Left forelimb (tissue), 1 donor: ENCODE measurements around the gene NUAK1.
"Not testable (repeated sequence)": the region's sequence is repeated elsewhere in the genome, so short reads cannot be mapped to it uniquely, and the experiment has no call there.

ENCODE experiments used
- DNase-seq: peaks from one replicate; pipeline ENCODE4 v3.0.0-alpha.2; 2018; ENCODE audit warnings: low spot score

NUAK1 gene

DNA sequence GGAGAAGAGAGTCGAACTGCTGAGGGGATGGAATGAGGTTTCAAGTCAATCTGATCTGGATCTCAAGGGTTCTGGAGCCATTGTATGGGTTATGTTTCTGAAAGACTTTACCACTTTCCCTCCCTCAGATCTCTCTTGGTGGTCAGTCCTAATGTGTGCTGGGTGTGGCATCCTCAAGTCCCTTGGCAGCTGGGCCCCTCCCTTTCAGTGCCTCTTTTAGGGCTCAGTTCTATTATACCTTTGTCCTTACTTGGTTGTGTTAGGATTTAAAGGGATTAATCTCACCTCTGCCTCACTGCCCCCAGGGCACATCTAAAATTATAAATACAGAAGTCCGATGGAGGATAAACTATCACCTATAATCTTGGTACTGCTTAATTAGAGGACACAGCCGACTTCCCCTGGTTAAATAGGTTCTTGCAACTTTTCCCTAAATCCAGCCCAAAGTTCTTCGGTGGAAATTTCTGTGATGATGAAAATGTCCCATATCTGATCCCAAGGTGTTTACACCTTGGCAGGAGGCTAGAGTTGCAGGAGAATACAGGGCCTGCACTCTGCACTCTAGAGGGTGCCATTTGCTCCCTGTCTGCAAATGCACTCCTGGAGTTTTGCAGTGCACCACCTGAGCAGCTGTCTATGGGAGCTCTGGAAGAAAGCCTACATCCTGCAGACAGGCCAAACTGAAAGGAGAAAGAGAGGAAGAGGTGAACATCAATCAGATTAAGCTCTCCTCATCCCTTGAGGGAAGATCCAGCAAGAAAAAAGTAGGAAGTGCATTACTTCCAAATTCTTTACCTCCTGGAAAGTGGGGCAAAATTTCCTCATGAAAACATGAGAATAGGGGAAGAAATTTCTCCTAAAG is 106.8 kb downstream of the NUAK1 start:
- no peak for DNase-seq

DNA sequence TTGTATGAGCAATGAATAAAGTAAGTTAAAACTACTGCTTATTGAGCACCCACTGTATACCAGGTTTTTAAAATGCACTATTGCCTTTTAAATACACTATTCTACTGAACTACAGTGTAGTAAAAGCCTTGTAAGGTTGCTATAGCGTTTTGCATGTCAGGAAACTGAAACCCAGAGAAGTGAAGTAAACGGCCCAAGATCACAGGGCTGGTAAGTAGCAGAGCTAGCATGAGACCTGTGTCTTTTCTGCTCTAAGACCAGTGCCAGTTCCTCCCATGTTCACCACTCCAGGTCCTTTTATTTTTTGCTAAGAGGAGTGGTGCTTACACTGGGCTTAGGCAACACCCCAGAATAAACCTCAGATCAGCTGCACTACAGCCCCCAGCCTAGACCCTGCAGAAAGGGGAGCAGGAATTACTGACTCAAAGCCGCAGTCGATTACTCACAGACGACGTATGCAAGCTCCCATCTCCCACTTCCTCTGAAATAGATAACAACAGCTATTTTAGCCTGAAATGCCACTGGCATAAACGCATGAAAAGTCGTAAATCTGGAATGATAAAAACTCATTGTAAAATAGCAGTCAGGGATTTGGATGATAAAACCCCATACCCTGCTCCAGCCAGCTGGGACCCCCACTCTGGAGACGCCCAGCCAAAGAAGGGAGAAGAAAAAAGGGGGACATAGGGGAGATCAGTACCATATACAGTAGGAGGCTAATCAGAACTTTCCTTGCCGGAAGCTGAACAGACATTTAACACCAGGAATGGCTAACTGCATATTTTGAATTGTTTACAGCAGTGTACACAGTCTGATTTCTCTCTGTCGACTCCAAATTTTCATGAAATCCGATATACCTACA is 108.3 kb downstream of the NUAK1 start:
- DNase-seq: no peak

DNA sequence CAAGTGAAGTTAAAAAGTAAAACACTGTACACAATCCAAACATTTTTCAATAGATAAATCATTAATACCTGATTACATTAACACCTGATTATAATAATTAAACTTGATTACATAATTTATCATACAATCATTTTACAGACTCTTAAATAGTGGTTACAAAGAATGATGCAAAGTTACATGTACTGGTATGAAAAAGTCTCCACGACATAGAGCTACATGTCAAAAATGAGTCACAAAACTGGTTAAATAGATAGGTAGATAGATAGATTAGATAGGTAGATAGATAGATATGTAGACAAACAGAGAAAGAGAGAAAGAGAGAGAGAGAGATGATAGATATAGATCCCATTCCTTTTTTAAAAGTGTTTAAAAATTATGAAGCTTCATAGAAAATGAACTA is 109.2 kb downstream of the NUAK1 start:
- no peak for DNase-seq

DNA sequence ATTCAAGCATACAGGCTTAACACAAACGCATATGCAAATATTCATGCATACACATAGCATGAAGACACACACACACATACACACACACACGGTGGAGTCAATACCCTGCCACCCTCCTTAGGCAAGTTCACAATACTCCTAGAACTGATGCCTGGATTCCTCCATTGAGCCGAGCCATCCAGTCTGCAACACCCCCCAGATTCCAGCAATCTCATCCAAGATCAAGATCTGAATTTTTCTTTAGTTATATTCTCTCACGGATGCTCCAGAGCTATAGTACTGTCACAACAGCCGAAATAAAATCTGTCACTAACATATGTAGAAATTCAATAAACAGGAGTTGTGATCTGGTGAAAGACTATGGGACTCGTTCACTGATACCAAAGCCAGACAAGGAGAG is 110.8 kb downstream of the NUAK1 start:
- no peak for DNase-seq

DNA sequence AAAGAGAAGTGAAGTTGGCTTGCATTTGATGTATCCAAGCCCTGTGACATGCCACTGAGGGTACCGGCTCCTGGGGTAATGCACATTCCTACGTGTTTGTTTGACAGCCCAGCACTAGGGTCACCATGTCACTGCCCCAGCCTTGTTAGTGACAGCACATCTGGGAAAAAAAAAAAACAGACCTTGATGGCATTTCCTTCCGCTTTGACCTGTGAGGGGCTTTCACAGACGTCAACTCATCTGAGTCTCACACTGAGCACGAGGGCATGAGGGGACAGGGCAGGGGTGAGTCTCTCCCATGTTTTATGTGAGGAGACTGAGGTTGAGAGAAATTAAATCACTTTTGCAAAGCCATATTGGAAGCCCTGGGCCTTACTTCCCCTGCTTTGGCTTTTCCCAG is 111.5 kb downstream of the NUAK1 start:
- DNase-seq: no peak

DNA sequence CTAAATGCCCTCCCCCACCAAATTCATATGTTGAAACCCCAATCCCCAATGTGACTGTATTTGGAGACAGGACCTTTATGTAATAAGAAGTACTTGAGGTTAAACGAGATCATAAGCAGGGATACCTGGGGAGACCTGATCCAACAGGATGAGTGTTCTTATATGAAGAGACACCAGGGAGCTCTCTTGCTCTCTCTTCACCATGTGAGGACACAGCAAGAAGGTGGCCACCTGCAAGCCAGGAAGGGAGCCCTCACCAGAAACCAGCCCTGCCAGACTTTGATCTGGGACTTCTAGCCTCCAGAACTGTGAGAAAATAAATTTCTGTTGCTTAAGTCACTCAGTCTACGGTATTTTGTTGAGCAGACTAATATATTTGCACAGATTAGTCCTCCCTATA is 113.6 kb downstream of the NUAK1 start:
- DNase-seq: no peak

DNA sequence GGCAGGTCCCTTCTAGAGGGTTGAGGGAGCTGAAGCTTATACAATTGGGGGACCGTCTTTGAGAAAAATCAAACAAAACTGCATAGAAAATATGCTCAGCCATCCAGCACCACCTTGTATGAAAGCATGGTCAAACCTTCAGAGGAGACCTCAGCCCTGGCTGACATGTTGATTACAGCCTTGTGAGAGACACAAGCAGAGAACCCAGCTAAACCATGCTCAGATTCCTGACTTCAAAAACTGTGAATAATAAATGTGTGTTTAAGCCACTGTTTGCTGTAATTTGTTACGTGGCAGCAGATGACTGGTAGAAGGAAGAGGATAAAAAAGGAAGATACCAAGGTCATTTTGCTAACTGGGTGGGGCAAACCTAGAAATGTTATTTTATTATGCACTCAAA is 115.7 kb downstream of the NUAK1 start:
- DNase-seq: no peak

DNA sequence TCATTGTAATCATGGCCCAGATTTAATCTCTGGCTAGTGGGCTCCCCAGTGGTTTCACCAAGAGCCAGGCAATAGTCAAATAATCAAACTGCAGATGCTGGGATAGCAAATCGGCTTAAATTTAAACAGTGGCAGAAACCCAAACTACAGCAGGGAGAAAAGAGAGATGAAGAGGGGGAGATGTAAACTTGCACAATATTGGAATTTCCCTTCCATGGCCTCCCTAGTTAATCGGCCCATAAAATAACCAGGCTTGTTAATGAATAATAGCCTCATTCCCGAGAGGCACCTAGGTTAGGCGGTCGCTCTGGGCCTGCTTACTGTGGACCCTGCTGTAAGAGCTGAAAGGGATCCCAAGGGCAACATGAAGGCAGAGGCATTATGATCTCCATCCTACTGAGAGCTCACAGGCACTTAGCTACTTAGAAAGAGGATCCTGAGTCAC is 116.2 kb downstream of the NUAK1 start:
- DNase-seq: no peak

DNA sequence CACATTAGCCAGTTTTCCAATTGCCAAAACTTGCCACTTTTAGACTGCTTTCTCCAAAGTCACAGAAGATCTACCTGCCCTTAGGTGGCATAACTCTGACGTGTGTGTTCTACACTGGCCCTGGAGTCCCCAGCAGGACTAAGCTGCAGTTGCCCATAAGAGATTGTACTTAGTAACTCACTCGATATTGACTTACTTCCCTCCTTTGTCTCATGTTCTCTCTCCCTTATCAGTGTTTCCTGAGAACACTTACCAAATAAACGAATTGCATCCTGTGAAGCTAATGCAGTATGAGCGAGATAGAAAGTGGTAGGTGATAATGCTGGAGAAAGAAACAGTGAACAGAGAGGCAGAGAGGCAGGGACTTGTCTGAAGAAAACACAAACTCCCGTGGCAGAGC is 117.2 kb downstream of the NUAK1 start:
- DNase-seq: no peak

DNA sequence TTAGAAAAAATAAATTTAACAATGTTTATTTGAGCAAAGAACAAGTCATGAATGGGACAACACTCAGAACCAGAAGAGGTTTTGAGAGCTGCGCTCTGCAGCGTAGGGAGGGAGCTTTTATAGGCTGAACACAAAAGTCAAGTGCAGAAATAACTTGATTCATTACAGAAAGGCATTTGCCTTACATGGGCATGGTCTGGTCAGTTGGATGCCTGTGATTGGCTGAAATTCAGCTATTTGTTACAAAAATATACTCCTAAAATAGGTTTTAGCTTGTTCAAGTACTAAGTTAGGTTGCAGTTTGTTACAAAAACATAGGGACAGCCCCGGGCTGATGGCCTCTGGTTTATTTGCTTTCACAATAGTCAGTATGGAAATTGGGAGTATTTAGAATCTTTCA is 118.0 kb downstream of the NUAK1 start:
- DNase-seq: no peak

DNA sequence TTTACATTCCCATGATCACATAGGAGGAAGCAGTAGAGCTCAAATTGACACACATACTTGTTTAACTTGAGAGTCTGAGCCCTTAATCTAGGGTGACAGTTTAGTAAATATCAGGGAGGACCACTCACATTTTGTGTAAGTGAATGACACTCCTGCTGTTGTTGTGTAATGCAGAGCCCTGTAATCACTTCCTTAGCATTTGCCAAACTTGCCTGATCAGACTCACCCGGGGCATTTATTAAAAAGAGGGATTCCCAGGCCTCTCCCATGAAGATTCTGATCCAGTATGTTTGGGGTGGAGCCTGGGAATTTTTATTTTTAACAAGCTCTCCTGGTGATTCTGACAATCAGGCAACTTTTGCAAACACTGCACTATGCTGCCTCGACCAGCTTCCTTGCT is 119.6 kb downstream of the NUAK1 start:
- DNase-seq: no peak

DNA sequence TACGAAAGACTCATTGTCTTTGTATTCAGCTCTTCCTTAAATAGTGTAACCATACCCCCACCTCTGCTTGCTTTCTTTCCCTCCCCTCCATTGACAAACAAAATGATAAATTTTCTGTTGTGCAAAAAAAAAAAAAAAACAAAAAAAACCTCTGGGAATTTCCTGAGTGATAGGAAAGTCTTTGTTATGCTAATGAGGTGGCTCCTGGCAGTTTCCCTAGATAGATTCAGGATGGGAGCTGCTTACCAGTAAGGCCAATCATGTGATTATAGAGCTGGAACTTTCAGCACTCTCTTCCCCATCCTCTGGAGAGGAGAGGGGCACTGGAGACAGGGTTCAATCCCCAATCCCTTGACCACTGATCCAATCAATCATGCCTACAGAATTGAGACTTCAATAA is 120.5 kb downstream of the NUAK1 start:
- no peak for DNase-seq

DNA sequence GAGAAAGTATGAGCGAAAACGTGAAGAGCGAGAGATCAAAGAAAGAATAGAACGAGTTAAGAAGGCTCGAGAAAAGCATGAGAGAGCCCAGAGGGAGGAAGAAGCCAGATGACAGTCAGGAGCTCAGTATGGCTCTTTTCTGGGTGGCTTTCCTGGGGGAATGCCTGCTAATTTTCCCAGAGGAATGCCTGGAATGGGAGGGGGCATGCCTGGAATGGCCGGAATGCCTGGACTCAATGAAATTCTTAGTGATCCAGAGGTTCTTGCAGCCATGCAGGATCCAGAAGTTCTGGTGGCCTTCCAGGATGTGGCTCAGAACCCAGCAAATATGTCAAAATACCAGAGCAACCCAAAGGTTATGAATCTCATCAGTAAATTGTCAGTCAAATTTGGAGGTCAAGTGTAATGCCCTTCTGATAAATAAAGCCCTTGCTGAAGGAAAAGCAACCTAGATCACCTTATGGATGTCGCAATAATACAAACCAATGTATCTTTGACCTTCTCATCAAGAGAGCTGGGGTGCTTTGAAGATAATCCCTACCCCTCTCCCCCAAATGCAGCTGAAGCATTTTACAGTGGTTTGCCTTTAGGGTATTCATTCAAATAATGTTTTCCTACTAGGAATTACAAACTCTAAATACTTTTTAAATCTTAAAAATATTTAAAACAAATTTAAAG is 122.0 kb downstream of the NUAK1 start:
- DNase-seq: not testable (repeated sequence)

DNA sequence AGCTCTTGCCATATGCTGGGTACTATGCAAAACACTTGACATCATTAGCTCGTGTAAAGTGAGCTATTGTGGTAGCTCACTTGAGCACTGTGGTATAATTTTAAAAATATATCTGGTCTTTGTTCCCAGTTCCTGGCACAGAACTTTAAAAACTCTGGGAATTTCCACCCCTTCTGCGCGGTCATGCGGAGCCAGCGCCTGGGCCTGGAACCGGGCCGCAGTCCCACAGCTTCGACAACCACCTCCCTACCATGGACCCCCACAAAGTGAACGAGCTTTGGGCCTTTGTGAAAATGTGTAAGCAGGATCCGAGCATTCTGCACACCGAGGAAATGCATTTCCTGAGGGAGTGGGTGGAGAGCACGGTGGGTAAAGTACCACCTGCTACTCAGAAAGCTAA is 123.1 kb downstream of the NUAK1 start:
- DNase-seq: no peak

DNA sequence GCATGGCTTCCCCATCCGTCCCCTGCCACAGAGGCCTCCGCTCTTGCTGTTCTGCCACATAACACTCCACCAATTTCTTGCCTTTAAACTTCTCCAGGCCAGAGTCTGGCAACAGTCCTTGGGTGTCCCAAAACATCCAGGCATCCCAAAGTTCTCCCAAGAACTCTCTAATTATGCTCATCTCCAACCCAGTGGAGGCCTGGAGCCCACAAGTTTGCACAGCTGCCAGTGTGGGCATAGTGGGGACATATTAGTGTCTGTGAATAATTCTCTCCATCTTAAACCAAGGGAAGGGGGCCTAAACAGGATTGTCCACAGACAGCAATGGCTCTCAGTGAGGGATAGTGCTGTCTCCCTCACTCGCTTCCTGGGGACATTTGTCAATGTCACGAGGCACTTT is 124.8 kb downstream of the NUAK1 start:
- DNase-seq: no peak
